HepG2 (cell line): ENCODE measurements around the gene SAE1. TPM values are rescaled to one million over a fixed set of nuclear protein-coding genes. Genes with fewer than 3 reads are reported as not detected.

ENCODE experiments used
- ATF2 ChIP-seq: sonication (generic); formaldehyde crosslinking; IDR thresholded peaks from 2 replicates; pipeline ENCODE4 v1.4.0; 2020; ENCODE audit warnings: missing genetic modification reagents
- ESRRA ChIP-seq: sonication (generic); formaldehyde crosslinking; IDR thresholded peaks from 2 replicates; pipeline ENCODE4 v1.5.1; 2020; ENCODE audit warnings: mild to moderate bottlenecking, low read depth, missing genetic modification reagents
- FOXC1 ChIP-seq: sonication (generic); formaldehyde crosslinking; IDR thresholded peaks from 2 replicates; pipeline ENCODE4 v1.8.0; 2022; ENCODE audit warnings: mild to moderate bottlenecking, missing genetic modification reagents, borderline replicate concordance
- GABPB1 ChIP-seq: IDR thresholded peaks from 2 replicates; pipeline ENCODE4 v1.6.1; 2016; ENCODE audit warnings: mild to moderate bottlenecking, missing genetic modification reagents, moderate library complexity, missing compliant biosample characterization
- IRX3 ChIP-seq: sonication (generic); formaldehyde crosslinking; IDR thresholded peaks from 2 replicates; pipeline ENCODE4 v1.8.1; 2023; ENCODE audit warnings: mild to moderate bottlenecking, low read depth, missing genetic modification reagents, borderline replicate concordance
- KLF16 ChIP-seq, 2 experiments: sonication (generic) in 1 of 2; formaldehyde crosslinking in 1 of 2; IDR thresholded peaks; 2 replicates each; pipeline versions ENCODE4 v1.6.1 to v1.8.0; 2016 to 2023; ENCODE audit warnings: missing genetic modification reagents in 2 of 2, missing compliant biosample characterization in 1 of 2
- MED8 ChIP-seq: sonication (generic); formaldehyde crosslinking; IDR thresholded peaks from 2 replicates; pipeline ENCODE4 v1.8.1; 2023; ENCODE audit warnings: mild to moderate bottlenecking, missing genetic modification reagents; ENCODE audit not compliant: insufficient replicate concordance
- NPAS2 ChIP-seq: sonication (generic); formaldehyde crosslinking; IDR thresholded peaks from 2 replicates; pipeline ENCODE4 v1.8.0; 2022; ENCODE audit warnings: mild to moderate bottlenecking, missing genetic modification reagents, borderline replicate concordance
- PAF1 ChIP-seq: IDR thresholded peaks from 2 replicates; pipeline ENCODE4 v1.6.1; 2016; ENCODE audit warnings: missing genetic modification reagents, missing compliant biosample characterization
- PHF21A ChIP-seq: sonication (generic); formaldehyde crosslinking; IDR thresholded peaks from 2 replicates; pipeline ENCODE4 v1.5.0; 2020; ENCODE audit warnings: mild to moderate bottlenecking, missing genetic modification reagents
- SAFB2 ChIP-seq: sonication (generic); formaldehyde crosslinking; IDR thresholded peaks from 2 replicates; pipeline ENCODE4 v1.5.1; 2020; ENCODE audit warnings: missing genetic modification reagents, low read depth, mild to moderate bottlenecking, borderline replicate concordance
- THAP9 ChIP-seq: sonication (generic); formaldehyde crosslinking; IDR thresholded peaks from 2 replicates; pipeline ENCODE4; 2020; ENCODE audit warnings: missing genetic modification reagents, mild to moderate bottlenecking, borderline replicate concordance
- ZFP36 ChIP-seq: fragments of 150-350 bp; IDR thresholded peaks from 2 replicates; pipeline ENCODE4 v1.6.1; 2018; ENCODE audit warnings: borderline replicate concordance, low read length, low read depth; ENCODE audit not compliant: partially characterized antibody
- ZNF460 ChIP-seq: sonication (generic); formaldehyde crosslinking; IDR thresholded peaks from 2 replicates; pipeline ENCODE4 v1.5.1; 2020; ENCODE audit warnings: missing genetic modification reagents, mild to moderate bottlenecking, borderline replicate concordance
- ZNF510 ChIP-seq: sonication (generic); formaldehyde crosslinking; IDR thresholded peaks from 2 replicates; pipeline ENCODE4 v1.4.0; 2020; ENCODE audit warnings: low read depth, mild to moderate bottlenecking, missing genetic modification reagents
- ZNF563 ChIP-seq: sonication (generic); formaldehyde crosslinking; IDR thresholded peaks from 2 replicates; pipeline ENCODE4 v1.8.0; 2022; ENCODE audit warnings: mild to moderate bottlenecking, moderate library complexity, missing genetic modification reagents
- ZNF570 ChIP-seq: sonication (generic); formaldehyde crosslinking; IDR thresholded peaks from 2 replicates; pipeline ENCODE4 v1.4.0; 2020; ENCODE audit warnings: mild to moderate bottlenecking, missing genetic modification reagents, borderline replicate concordance
- ZNF605 ChIP-seq: sonication (generic); formaldehyde crosslinking; IDR thresholded peaks from 2 replicates; pipeline ENCODE4 v1.8.0; 2022; ENCODE audit warnings: mild to moderate bottlenecking, missing genetic modification reagents
- polyA plus RNA-seq, 8 experiments: library from polyadenylated mRNA; depleted of rRNA in 3 of 8; stranded (reverse) in 7 of 8; unstranded in 1 of 8; fragments of >200 nt; fragmentation: Illumina TruSeq in 4 of 8; extraction: Trizol in 4 of 8; gene quantifications; 2 replicates each; pipeline versions ENCODE4 v1.2.1 to v1.2.3, GENCODE V29; 2011 to 2016; ENCODE audit warnings: low read depth in 4 of 8, missing spikeins in 1 of 8, mixed read lengths in 1 of 8; ENCODE audit not compliant: insufficient read depth in 1 of 8
- total RNA-seq, 5 experiments: library from RNA; depleted of rRNA; stranded (reverse); fragments of >200 nt; fragmentation: Illumina TruSeq; extraction: Trizol; gene quantifications; 2 replicates each; pipeline ENCODE4 v1.2.3, GENCODE V29; 2016; ENCODE audit warnings: low read depth in 1 of 5
- TF ChIP-seq, protein P1 (sequence below): sonication (generic); formaldehyde crosslinking; IDR thresholded peaks from 2 replicates; pipeline ENCODE4 v1.4.0; 2020; ENCODE audit warnings: mild to moderate bottlenecking, missing genetic modification reagents

Gene SAE1
- total and polyA plus RNA-seq, 2 of the 13 experiments (the other 11 are each of a cell fraction or from before 2014, with no cell fraction given) = 87.6 to 197 TPM

- TF ChIP-seq, protein P1, sequence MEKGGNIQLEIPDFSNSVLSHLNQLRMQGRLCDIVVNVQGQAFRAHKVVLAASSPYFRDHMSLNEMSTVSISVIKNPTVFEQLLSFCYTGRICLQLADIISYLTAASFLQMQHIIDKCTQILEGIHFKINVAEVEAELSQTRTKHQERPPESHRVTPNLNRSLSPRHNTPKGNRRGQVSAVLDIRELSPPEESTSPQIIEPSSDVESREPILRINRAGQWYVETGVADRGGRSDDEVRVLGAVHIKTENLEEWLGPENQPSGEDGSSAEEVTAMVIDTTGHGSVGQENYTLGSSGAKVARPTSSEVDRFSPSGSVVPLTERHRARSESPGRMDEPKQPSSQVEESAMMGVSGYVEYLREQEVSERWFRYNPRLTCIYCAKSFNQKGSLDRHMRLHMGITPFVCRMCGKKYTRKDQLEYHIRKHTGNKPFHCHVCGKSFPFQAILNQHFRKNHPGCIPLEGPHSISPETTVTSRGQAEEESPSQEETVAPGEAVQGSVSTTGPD (CRISPR knock-in tag) = no peak
- no peak; the same call in 1 of the 2 replicates for TF ChIP-seq SAFB2
- TF ChIP-seq ZNF570 (CRISPR knock-in tag) = no peak; the same call in 1 of the 2 replicates
- TF ChIP-seq IRX3 (CRISPR knock-in tag) = no peak
- TF ChIP-seq PAF1 (CRISPR knock-in tag) = peak; percentile 79; the same call in 1 of the 2 replicates
- no peak for TF ChIP-seq NPAS2
- TF ChIP-seq ZNF510 (CRISPR knock-in tag) = no peak
- no peak for TF ChIP-seq ZNF460 (CRISPR knock-in tag)
- 0 out of 4 replicates have a peak, but pooled peaks of 1 of the 2 experiments have one; percentile 2 for TF ChIP-seq KLF16 (CRISPR knock-in tag; IDR thresholded peaks at IDR 0.05)
- peak; percentile 91; the same call in 1 of the 2 replicates for TF ChIP-seq ZNF563 (CRISPR knock-in tag)
- TF ChIP-seq FOXC1 (CRISPR knock-in tag) = peak; percentile 69; the same call in 1 of the 2 replicates
- no peak; the same call in 1 of the 2 replicates for TF ChIP-seq ATF2 (CRISPR knock-in tag)
- TF ChIP-seq PHF21A (CRISPR knock-in tag) = no peak; the same call in 1 of the 2 replicates
- no peak for TF ChIP-seq ZFP36
- peak; percentile 25; the same call in 1 of the 2 replicates for TF ChIP-seq ZNF605 (CRISPR knock-in tag)
- TF ChIP-seq THAP9 = peak; percentile 44; the same call in 1 of the 2 replicates
- peak; percentile 75 for TF ChIP-seq GABPB1
- TF ChIP-seq ESRRA (CRISPR knock-in tag) = peak; percentile 90
- peak; percentile 4 for TF ChIP-seq MED8 (CRISPR knock-in tag)
Measured at GRCh38 chr19:47226426-47227351, 96.1 kb downstream of the SAE1 start (continued).
